GM19328 (cell line): ENCODE results near the gene ABCC2.
"Not testable (repeated sequence)": the region's sequence is repeated elsewhere in the genome, so short reads cannot be mapped to it uniquely, and the experiment has no call there.

ENCODE experiments used
- ATAC-seq: cut with Tn5 transposase; IDR thresholded peaks from one replicate; pipeline ENCODE4 v1.9.1; 2021; ENCODE audit warnings: mild to moderate bottlenecking, moderate library complexity; ENCODE audit not compliant: unreplicated experiment

ABCC2 gene

GRCh38 chr10:99888622-99889021 is 106.2 kb downstream of the ABCC2 start:
- no peak for ATAC-seq

DNA sequence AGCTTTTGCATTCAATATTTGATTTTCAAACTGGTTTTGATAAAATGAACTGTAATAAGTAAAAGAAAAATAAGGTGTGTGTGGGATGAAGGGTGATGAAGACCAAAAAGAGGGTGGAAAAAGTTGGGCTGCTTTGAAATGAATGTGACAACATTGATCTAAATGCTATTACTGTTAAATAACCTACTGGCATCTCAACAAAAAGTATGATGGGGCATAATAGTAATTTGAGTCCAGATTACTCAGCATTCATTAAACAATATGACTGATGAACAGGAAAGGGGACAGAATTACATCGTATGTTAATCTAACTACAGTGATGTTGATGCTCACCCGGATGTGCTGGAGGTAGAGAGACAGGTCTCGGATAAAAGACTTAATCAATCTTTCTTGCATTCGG is 112.2 kb downstream of the ABCC2 start:
- no peak for ATAC-seq

DNA sequence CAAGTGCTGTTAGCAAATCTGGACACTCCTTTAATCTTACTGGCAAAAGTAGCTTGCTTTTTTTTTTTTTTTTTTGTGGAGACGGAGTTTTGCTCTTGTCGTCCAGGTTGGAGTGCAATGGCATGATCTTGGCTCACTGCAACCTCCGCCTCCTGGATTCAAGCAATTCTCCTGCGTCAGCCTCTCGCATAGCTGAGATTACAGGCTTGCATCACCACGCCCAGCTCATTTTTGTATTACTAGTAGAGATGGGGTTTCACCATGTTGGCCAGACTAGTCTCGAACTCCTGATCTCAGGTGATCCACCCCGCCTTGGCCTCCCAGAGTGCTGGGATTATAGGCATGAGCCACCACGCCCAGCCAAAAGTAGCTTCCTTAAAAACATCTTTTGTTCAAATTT is 112.6 kb downstream of the ABCC2 start:
- not testable (repeated sequence) for ATAC-seq

GRCh38 chr10:99895867-99896266 is 113.4 kb downstream of the ABCC2 start:
- ATAC-seq: no peak
